Head of caudate nucleus (tissue), 42 donors: ENCODE data around the gene CHCHD6.

Experiments used
- DNase-seq, 42 donors: peaks; one replicate each; pipeline versions ENCODE4 v3.0.0 to v3.0.0-alpha.2; 2020 to 2021; ENCODE audit warnings: mixed read lengths in 7 of 42
- intact Hi-C: fragments of 100-400 bp; cut with DNase I; formaldehyde crosslinking; loops from one replicate; pipeline ENCODE4 v1.15.0; 2022

CHCHD6 gene

DNA sequence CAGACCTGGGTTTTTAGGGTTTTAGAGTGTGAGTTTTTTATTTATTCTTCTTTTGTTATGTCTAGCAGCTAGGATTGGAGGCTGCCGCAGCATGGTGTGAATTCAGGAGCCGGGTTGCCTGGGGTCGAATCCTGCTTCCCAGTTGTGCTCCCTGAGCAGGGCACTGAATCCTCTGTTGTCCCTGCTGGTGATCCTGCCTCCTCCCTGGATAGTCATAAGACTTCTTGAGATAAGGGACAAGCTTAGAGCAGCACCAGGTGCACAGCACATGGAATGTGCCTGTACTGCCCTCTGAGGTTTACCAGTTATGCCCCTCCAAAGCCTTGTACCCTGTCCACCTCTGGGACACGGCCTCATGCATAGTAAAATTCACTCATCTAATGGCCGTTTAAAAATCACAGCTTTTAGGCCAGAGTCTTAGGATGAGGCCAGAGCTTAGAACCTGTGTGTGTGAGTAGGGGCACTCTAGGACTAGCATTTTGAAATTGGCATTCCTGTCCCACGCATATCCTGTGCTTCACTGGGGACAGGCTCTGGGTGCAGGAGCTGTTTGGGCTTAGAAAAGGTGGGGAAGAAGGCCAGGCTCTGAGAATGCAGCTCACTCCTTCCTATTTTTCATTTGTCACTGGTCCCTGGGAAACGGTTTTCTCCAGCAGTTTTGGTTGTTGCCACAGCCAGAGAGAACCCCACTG, 47.7 kb downstream of the CHCHD6 start:
- intact Hi-C loops = loop anchor here (2.0 to 5.0 kb wide), 2 partner anchors 231 to 701 kb away; partner anchors contain the start of gene PLXNA1
- no peak for DNase-seq

DNA sequence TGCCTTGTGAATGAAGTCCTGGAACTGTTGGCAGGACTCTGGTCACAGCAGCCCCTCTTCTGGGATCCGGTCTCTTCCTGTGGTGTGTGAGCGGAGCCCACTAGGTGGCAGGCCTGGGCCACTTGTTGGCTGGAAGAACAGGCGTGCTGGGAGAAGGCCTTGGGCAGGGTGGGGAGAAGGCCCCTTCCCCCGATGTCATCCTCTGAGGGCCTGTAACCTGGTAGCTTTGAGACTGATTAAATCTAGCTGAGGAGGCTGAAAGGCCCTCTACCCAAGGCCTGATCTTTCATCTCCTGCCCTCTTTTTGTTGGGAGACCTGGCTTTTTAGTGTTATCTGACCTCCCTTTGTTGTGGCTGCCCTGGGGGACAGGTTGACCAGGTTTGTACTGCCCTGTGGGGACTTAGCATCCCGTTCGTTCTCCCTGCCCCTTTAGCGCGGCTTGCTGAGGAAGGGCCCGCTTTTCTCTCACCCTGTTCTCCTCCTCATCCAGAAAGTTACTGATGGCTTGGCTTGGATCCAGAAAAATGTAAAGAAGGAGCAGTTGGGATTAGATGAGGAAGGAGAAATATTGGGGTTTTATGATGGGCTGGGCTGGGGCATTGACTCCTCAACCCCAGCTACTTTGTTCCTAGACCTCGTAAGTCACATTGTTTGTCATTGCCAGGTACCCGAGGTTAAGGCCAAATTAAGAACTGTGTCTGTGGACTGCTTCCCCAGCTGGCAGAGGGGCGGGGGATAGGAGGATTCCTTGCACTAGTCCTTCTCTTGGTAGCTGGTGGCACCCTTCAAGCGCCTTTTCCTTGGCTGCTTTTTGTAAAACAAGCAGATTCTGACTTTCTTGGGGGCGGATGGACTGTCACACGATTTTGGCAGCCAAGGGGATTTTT, 48.5 kb downstream of the CHCHD6 start:
- intact Hi-C loops = loop anchor here (2.0 to 5.0 kb wide), 2 partner anchors 230 to 700 kb away; partner anchors contain the start of gene PLXNA1
- peak; percentile 69 to 92 (median 82) for DNase-seq

DNA sequence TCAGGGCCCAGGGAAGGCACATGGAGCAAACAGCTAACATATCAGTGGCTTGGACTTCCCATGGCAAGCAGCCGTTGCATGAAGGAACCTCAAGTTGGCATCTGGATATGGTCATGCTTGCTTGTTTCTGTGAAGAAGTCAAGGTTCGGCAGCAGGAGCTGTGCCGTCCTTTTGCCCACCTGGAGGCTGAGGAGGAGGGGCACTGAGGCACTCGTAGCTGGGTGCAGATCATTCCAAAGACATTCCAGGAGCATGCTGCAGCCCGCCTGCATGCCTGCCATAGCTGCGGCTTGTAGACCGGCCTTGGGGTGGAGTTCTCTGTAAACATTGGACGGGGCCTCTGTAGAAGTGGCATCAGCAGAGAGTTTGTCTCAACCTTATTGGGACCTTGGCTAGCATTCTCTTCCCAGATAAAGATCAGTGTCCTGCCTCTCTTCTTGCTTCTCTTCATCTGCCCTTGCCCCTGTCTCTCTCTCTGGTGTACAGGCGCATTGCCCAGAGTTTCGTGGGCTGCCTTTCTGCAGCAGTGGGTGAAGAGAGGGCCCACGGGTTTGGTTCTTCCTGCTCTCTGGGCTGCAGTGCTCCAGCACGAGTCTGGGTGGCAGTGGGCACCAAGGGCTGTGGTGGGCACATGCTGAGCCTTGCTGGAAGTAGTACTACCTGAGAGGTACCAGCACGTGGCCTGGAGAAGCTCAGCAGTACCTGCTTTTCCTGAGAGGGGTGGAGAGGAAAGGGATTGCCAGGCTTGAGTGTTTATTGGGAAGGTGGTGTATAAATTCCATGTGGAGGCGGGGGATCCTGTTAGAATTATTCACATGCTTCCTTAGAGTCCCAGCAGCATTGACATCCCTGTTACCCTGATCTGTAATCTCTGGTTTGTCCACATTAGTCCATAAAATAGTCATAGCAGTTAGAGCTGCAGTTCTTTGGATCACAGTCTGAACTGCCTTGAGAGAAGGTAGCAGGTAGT, 49.4 kb downstream of the CHCHD6 start:
- intact Hi-C loops = loop anchor here (2.0 to 5.0 kb wide), 2 partner anchors 229 to 699 kb away; partner anchors contain the start of gene PLXNA1
- no peak for DNase-seq

DNA sequence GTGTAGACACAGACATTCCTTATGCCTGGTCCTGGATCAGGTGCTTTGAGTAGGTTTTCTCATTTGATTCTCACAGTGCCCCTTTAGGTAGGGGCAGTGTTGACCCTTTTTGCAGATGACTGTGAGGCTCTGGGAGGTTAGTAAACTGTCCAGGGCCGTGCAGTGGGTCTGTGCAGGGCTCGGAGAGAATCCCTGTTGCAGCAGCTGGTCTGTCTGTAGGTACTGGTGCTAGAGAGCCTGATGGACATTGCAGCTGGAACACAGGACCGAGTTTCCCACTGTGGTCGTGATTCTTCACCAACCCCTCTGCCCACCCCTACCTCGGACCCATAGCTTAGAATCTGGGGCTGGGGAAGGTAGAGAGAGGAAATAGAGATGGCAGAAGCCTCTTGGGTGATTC, 51.8 kb downstream of the CHCHD6 start:
- no peak for DNase-seq
- intact Hi-C loops = no loop called here

DNA sequence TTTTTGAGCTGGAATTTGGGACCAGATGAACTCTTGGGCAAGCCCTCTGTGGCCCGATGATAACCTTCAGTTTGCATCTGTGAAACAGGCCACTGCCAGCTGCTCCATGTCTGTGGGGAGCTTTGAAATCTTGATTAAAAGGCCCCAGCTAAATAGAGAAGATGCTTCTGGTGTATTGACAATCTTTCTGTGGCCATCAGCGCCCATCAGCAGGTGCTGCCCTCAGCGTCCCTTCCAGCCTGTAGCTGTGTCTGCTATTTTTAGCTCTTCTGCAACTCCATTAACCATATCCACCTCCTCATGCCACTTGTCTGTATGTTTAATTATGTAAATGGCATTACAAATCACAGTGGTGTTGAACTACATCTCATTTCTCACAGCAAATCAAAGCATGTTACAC, 54.0 kb downstream of the CHCHD6 start:
- intact Hi-C loops = no loop called here
- no peak for DNase-seq

DNA sequence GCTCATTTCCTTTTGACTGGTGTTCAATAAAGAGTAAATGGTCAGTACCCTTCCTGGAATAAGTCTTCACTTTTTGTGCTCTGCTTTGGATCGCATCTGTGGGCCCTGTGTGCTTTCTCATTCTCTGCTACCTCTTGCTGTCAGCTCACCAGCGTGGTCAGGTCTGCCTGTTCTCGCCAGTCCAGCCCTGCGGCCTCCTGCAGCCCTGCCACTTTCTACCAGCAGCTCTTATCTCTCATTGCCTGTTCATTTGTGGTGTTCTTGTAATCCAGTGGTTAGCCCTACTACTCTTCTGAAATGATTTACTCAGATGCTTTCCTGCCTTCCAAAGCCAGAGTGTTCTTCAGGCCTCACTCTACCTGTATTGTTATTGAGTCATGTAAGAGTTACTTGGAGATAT, 54.8 kb downstream of the CHCHD6 start:
- DNase-seq = no peak
- intact Hi-C loops = no loop called here

DNA sequence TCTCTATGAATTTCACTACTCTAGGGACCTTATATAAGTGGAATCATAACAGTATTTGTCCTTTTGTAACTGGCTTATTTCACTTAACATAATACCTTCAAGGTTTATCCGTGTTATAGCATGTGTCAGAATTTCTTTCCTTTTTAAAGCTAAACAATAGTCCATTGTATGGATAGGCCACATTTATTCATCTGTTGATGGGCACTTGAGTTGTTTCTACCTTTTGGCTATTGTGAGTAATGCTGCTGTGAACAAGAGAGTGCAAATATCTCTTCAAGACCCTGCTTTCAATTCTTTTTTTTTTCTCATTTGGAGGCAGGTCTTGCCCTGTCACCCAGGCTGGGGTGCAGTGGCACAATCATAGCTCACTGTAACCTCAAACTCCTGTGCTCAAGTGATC, 56.5 kb downstream of the CHCHD6 start:
- intact Hi-C loops = no loop called here
- DNase-seq = no peak

DNA sequence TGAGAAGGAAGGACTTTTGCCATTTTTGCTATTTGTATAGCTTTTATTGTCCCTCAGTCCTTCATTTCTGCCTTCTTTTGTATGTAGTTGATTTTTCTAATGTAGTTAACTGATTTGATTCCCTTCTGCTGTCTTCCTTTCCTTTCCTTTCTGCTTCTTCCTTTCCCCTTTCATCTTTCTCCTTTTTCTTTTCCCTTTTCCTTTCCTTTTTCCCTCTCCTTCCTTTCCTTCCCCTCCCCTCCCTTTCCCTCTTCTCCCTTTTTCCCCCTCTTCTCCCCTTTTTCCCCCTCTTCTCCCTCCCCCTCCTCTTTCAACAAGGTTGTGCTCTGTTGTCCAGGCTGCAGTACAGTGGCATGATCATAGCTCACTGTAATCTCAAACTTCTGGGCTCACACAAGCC, 59.0 kb downstream of the CHCHD6 start:
- intact Hi-C loops = no loop called here
- no peak for DNase-seq

DNA sequence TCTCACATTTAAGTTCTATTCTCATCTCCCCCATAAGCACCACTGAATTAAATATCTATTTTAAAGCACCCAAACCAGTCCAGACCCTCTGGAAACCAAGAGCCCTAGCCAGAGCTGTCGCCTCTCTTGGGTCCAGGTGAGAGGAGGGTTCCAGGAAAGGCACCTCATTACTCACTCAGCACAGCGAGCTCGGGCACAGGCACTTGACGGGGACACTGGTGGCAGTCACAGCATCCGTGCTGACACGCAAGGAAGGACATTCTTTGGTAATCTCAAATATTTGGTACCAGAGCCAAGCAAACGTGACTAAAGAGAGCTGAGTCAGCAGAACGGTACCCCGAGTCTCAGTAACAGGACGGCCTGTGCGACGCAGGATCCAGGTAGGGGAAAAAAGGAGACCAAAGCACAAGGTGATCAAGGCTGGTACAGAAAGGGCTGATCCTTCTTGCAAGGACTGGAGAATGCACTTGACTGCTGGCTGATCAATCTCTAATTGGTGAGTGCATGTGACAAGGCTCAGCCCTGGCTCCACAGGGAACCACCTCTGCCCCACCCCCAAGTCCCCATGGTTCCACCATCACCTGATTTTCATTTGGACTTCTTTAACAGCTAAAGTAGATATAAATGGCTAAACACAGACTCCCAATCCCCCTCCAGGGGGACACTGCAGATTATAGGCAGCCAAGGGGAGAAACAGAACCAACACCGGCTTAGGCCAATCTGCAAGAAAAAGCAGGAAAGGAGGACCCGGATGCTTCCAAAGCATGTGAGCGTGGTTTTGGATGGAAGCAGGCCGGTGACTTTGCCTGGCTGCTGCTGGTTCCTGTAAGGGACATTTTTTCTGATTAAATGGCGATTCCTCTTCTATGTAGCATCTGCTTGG, 61.4 kb downstream of the CHCHD6 start:
- intact Hi-C loops = no loop called here
- no peak for DNase-seq

DNA sequence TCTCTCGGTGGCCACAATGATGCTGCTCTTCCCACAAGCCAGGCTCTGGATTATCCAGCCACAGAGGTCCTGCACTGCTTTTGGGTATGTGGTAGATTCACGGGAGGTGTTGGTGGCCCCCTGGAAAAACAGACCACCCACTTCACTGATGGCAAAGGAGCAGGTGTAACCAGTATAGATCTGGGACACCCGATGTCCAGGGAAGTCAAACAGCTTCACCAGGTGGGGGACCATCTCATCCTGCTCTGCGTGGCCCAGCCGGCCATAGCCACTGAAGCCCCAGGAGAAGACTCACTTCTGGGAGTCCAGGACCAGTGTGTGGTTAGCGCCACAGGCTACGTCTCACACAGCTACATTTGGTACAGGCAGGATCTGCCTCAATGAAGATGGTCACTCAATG, 62.6 kb downstream of the CHCHD6 start:
- no peak for DNase-seq
- intact Hi-C loops = no loop called here

DNA sequence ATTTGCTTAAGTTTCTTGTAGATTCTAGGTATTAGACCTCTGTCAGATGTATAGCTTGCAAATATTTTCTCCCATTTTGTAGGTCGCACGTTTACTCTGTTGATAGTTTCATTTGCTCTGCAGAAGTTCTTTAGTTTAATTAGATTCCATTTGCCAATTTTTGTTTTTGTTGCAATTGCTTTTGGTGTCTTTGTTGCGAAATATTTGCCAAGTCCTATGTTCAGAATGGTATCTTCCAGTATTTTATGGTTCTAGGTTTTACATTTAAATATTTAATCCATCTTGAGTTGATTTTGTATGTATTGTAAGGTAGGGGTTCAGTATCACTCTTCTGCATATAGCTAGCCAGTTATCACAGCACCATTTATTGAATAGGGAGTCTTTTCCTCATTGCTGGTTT, 64.9 kb downstream of the CHCHD6 start:
- DNase-seq = no peak
- intact Hi-C loops = no loop called here

DNA sequence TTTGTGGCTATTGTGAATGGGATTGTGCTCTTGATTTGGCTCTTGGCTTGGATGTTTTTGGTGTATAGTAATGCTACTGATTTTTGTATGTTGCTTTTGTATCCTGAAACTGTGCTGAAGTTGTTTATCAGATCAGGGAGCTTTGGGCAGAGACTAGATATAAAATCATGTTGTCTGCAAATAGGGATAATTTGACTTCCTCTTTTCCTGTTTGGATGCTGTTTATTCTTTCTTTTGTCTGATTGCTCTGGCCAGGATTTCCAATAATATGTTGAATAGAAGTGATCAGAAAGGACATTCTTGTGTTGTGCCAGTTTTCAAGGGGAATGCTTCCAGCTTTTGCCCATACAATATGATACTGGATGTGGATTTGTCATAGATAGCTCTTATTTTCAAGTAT, 66.1 kb downstream of the CHCHD6 start:
- no peak for DNase-seq
- intact Hi-C loops = no loop called here

DNA sequence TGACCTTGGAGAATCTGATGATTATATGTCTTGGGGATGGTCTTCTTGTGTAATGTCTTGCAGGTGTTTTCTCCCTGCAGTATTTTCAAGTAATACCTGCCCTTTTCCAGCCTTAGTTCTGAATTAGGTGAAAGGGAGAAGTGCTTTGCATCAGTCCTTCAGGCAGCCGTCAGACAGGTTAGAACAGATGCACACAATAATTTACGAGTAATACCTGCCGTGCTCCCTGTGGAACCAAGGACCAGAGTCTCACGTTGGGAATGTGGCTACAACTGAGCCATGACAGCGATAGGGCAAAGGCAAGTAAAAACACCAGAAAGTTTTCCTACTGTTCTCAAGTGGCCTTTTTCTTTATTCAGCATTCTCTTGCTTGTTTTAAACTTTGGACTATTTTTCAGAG, 69.1 kb downstream of the CHCHD6 start:
- intact Hi-C loops = no loop called here
- DNase-seq = no peak

DNA sequence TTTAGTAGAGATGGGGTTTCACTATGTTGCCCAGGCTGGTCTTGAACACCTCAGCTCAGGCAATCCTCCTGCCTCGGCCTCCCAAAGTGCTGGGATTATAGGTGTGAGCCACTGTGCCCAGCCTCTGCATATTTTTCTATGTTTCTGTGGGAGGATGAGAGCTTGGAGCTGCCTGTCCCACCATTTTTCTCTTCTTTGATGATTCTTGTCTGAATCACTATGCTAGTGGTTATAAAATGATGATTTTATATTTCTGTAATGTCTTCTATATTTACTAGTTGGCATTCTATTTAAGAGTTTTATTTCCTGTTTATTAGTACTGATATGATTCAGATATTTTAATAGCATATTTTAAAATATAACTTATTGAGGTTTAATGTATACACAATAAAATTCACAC, 69.7 kb downstream of the CHCHD6 start:
- intact Hi-C loops = no loop called here
- no peak for DNase-seq

DNA sequence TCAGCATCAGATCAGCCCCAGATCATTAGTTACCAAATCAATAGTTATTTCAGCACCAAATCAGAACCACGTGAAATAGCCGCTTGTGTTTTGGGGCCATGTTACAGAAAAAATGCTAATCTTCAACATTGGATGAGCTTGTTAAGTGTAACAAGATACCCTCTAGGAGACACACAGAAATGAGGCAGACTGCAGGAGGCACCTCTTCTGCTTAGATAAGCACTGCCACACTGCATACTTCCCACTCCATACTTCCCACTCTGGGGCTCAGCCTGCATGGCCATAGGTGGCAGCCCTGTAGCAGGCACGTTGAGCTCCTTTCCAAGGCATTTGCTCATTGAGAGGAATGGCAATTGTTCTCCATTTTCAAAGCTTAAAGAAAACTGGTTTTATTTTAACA, 73.3 kb downstream of the CHCHD6 start:
- intact Hi-C loops = no loop called here
- peak in 8 of 42 donors; percentile 13 to 60 (median 32) for DNase-seq

DNA sequence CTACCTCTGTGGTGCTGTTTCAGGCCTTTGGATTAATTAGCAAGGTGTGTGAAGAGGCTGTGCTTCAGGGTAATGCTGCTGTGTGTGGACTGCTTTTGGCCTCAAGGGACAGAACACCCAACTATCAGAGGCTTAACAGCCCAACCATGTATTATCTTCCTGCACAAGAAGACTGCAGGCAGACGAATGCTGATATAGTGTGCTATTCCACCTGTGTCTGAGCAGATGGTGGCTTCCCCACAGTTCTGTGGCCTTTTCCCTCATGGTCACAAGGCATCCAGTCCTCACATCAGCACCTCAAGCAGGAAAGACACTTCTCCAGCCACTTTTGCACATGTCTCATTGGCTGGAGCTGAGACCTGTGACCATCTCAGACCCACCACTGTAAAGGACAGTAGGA, 76.6 kb downstream of the CHCHD6 start:
- DNase-seq = no peak
- intact Hi-C loops = no loop called here

DNA sequence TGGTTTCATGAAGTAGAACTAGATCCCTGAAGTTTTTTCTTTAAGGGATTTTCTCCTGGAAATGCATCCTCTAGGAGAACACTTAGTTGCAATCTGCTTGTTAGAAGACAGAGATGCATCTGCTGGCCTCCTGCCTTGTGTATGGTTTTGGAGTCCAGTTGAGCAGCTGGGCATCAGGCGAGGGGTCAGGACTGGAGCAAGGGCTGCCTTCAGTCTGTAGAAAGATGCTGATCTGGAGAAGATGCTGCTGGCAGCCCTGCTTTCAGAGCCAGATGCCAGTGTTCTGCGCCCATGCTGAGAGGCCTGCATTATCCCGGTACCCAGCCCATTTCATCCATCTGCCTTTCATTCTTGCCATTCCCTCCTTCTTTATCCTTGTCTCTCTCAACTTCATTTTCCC, 77.4 kb downstream of the CHCHD6 start:
- intact Hi-C loops = no loop called here
- DNase-seq = no peak

DNA sequence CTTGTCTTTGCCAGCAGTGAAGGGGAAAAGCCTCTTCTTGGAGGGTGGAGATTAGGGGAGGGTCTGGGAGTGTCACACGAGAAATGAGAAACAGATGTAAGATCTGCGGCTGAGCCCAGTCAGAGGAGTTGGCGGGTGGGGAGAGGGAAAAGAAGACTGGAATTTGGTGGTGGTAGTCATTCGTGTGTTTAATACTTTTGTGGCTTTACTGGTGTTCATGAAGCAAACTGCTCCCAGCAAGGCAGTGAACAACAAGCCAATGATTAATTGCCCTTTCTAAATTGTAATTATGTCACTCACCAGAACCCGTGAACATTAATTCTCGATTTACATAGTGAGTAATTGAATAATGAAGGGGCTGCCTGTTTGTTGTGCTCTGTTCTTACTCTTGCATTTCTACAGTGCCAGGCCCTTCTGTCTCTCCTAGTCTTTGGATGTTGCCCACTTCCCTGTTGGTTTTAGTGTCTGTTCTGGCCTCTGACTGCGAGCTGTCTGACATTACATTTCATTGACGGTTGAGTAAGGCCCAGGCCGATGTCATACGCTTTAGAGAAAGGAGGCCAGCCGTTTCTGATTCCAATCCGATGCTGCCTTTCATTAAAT, 78.0 kb downstream of the CHCHD6 start:
- intact Hi-C loops = no loop called here
- peak in 4 of 42 donors; percentile 7 to 54 (median 35) for DNase-seq
